ENCODE measurements around the gene UGT1A10.

The UGT1A10 gene

DNA sequence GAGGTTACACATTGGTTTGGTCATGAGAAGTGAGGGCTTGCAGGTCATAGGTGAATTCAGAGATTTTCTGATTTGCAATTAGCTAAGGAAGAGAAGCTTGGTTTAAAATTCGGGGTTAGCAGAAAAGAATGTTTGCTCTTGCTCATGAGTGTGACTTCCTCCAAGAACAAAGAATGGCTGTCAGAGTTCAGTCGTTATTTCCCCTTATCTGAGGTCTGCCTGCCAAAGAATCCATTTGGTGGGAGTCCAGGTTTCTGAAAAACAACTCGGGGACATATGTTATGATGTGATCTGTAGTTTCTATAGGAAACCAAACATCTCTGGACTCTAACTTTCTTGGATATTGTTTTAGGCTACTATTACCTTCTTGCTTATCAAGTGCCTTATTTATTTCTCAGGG lies 53.3 kb downstream of the UGT1A10 start:
- no peak overlapping the region for H3K27ac ChIP-seq (replicated peaks)

DNA sequence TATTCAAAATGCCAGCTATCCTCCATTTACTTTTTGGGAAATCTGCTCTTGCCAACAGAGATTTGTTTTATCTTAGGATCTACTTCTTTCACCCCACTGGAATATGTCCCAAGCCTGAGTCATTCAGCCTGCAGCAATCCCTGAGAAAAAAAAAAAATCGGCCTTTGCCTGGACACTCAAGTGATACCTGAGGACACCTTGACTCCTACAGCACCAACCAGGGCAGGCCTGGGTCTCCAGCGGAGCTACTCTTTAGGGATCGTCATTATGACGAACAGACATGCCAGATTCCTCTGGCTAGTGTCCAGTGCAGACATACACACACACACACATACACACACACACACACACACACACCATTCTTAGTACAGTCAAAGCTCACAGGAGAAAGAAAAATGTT lies 54.2 kb downstream of the UGT1A10 start:
- no peak for DNase-seq (ENCODE audit: low read depth in 1 of 2, low spot score in 1 of 2)
- Histone ChIP-seq H3K27me3 (ENCODE audit: insufficient read depth, poor library complexity, severe bottlenecking) (no peaks in the 10 kb centered on the region), H3K27ac (replicated peaks) (no peak overlapping the region), H3K4me3 (replicated peaks; ENCODE audit: insufficient read depth, low read length) (no peak overlapping the region)
- TF ChIP-seq, protein P1, sequence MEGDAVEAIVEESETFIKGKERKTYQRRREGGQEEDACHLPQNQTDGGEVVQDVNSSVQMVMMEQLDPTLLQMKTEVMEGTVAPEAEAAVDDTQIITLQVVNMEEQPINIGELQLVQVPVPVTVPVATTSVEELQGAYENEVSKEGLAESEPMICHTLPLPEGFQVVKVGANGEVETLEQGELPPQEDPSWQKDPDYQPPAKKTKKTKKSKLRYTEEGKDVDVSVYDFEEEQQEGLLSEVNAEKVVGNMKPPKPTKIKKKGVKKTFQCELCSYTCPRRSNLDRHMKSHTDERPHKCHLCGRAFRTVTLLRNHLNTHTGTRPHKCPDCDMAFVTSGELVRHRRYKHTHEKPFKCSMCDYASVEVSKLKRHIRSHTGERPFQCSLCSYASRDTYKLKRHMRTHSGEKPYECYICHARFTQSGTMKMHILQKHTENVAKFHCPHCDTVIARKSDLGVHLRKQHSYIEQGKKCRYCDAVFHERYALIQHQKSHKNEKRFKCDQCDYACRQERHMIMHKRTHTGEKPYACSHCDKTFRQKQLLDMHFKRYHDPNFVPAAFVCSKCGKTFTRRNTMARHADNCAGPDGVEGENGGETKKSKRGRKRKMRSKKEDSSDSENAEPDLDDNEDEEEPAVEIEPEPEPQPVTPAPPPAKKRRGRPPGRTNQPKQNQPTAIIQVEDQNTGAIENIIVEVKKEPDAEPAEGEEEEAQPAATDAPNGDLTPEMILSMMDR (IDR thresholded peaks at IDR 0.05; ENCODE audit: insufficient read depth, low read length), result no peak
- no peak for TF ChIP-seq POLR2AphosphoS5 (IDR thresholded peaks at IDR 0.05; ENCODE audit: low read depth)

More for the DNA sequence above, 53.3 kb downstream of the UGT1A10 start:
- TF ChIP-seq, protein P2, sequence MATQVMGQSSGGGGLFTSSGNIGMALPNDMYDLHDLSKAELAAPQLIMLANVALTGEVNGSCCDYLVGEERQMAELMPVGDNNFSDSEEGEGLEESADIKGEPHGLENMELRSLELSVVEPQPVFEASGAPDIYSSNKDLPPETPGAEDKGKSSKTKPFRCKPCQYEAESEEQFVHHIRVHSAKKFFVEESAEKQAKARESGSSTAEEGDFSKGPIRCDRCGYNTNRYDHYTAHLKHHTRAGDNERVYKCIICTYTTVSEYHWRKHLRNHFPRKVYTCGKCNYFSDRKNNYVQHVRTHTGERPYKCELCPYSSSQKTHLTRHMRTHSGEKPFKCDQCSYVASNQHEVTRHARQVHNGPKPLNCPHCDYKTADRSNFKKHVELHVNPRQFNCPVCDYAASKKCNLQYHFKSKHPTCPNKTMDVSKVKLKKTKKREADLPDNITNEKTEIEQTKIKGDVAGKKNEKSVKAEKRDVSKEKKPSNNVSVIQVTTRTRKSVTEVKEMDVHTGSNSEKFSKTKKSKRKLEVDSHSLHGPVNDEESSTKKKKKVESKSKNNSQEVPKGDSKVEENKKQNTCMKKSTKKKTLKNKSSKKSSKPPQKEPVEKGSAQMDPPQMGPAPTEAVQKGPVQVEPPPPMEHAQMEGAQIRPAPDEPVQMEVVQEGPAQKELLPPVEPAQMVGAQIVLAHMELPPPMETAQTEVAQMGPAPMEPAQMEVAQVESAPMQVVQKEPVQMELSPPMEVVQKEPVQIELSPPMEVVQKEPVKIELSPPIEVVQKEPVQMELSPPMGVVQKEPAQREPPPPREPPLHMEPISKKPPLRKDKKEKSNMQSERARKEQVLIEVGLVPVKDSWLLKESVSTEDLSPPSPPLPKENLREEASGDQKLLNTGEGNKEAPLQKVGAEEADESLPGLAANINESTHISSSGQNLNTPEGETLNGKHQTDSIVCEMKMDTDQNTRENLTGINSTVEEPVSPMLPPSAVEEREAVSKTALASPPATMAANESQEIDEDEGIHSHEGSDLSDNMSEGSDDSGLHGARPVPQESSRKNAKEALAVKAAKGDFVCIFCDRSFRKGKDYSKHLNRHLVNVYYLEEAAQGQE (IDR thresholded peaks at IDR 0.05; ENCODE audit: insufficient replicate concordance, low read depth), result no peak
- TF ChIP-seq, protein P1 (IDR thresholded peaks at IDR 0.05; ENCODE audit: insufficient read depth, low read length), result no peak
- TF ChIP-seq GABPA (IDR thresholded peaks at IDR 0.05; ENCODE audit: low read depth), result no peak
- no peak for TF ChIP-seq SPI1 (IDR thresholded peaks at IDR 0.05; ENCODE audit: borderline replicate concordance, low read depth)
- no peak for TF ChIP-seq POLR2AphosphoS5 (IDR thresholded peaks at IDR 0.05; ENCODE audit: low read depth)
- Histone ChIP-seq H3K27me3 (ENCODE audit: insufficient read depth, poor library complexity, severe bottlenecking) (no peaks in the 10 kb centered on the region), H3K4me3 (replicated peaks; ENCODE audit: insufficient read depth, low read length) (no peak overlapping the region)
- DNase-seq (ENCODE audit: low read depth in 1 of 2, low spot score in 1 of 2), result no peak

DNA sequence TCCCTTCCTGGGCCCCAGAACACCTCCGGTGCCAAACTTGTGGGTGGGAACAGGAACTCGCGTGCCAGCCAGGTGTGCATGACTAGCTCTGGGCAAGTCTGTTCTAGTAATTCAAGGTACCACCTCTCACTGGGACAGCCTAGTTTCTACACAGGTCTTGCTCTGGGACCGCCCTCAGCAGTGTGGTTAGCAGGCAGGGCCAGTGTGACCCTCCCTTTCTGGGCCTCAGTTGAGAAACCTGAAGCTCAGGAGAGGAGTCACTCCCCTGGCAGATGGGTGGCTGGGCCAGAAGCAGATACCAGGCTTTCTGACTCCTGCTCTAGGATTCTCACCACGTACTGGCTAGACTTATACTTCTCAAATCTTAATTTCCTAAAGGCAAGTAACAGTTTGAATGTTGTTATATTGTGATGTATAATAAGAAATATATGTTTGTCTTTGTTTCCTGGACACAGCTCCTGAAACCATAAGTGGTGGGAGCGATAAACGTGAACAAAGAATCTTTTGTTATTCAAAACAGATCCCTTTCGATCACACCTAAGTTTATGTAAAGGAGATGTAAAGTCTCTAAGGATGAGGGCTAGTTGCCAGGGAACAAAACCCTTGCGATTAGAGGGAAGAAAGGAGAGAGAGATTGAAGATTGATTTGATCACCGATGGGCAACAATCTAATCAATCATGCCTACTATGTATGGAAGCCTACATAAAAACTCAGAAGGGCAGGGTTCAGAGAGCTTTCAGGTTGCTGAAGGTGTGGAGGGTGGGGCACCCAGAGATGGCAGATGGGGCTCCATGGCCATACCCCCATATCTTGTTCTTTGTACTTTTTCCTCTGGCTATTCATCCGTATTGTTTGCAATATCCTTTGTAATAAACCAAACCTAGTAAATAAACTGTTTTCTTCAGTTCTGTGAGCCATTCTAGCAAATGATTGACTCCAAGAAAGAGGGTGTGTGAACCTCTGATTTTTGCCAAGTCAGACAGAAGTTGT lies 55.5 kb downstream of the UGT1A10 start:
- no peak for DNase-seq (ENCODE audit: low read depth in 1 of 2, low spot score in 1 of 2)
- Histone ChIP-seq H3K4me3 (replicated peaks; ENCODE audit: insufficient read depth, low read length) (no peak overlapping the region), H3K27me3 (ENCODE audit: insufficient read depth, poor library complexity, severe bottlenecking) (no peaks in the 10 kb centered on the region), H3K27ac (replicated peaks) (no peak overlapping the region)
- TF ChIP-seq POLR2AphosphoS5 (IDR thresholded peaks at IDR 0.05; ENCODE audit: low read depth), result no peak
- TF ChIP-seq, protein P1 (IDR thresholded peaks at IDR 0.05; ENCODE audit: insufficient read depth, low read length), result no peak
- no peak for TF ChIP-seq GABPA (IDR thresholded peaks at IDR 0.05; ENCODE audit: low read depth)
- no peak for TF ChIP-seq SPI1 (IDR thresholded peaks at IDR 0.05; ENCODE audit: borderline replicate concordance, low read depth)
- TF ChIP-seq, protein P2 (IDR thresholded peaks at IDR 0.05; ENCODE audit: insufficient replicate concordance, low read depth), result no peak

Data from HL-60 (cell line).